Hepatocyte (in vitro differentiated cells): ENCODE data around the gene HMGXB3. TPM values are rescaled to one million over a fixed set of nuclear protein-coding genes. Genes with fewer than 3 reads are reported as not detected.
"Not testable (repeated sequence)": the region's sequence is repeated elsewhere in the genome, so short reads cannot be mapped to it uniquely, and the experiment has no call there.

Experiments used
- DNase-seq: peaks from one replicate; pipeline ENCODE4 v3.0.0-alpha.2; 2016; ENCODE audit warnings: low spot score
- H2AFZ ChIP-seq: fragments of 200-600 bp; sonication (generic); 2 replicates; pipeline ENCODE4 v1.6.0; 2016; ENCODE audit warnings: antibody characterized with exemption, mild to moderate bottlenecking
- H3K27ac ChIP-seq: fragments of 200-600 bp; sonication (generic); 2 replicates; pipeline ENCODE4 v1.5.1; 2016; ENCODE audit warnings: mild to moderate bottlenecking
- H3K27me3 ChIP-seq: fragments of 200-600 bp; sonication (generic); 2 replicates; pipeline ENCODE4 v1.6.1; 2016
- H3K36me3 ChIP-seq: fragments of 200-600 bp; sonication (generic); replicated peaks from 2 replicates; pipeline ENCODE4 v1.5.1; 2016; ENCODE audit warnings: low read depth; ENCODE audit not compliant: insufficient read depth
- H3K4me1 ChIP-seq: fragments of 200-600 bp; sonication (generic); 2 replicates; pipeline ENCODE4 v1.5.1; 2016; ENCODE audit warnings: mild to moderate bottlenecking, moderate library complexity; ENCODE audit not compliant: insufficient read depth
- H3K4me2 ChIP-seq: fragments of 200-600 bp; sonication (generic); 2 replicates; pipeline ENCODE4 v1.6.0; 2016
- H3K4me3 ChIP-seq: fragments of 200-600 bp; sonication (generic); 2 replicates; pipeline ENCODE4 v1.5.1; 2016; ENCODE audit warnings: mild to moderate bottlenecking
- H3K79me2 ChIP-seq: fragments of 200-600 bp; sonication (generic); 2 replicates; pipeline ENCODE4 v1.6.0; 2017; ENCODE audit warnings: mild to moderate bottlenecking
- H3K9me2 ChIP-seq: fragments of 200-600 bp; sonication (generic); replicated peaks from 2 replicates; pipeline ENCODE4 v1.6.0; 2017; ENCODE audit warnings: mild to moderate bottlenecking; ENCODE audit not compliant: insufficient read depth
- H3K9me3 ChIP-seq: fragments of 200-600 bp; sonication (generic); 2 replicates; pipeline ENCODE4 v1.5.1; 2016; ENCODE audit warnings: low read depth, mild to moderate bottlenecking
- H4K20me1 ChIP-seq: fragments of 200-600 bp; sonication (generic); 2 replicates; pipeline ENCODE4 v1.6.0; 2016; ENCODE audit warnings: mild to moderate bottlenecking; ENCODE audit not compliant: insufficient read depth, poor library complexity, severe bottlenecking
- CTCF ChIP-seq: fragments of 200-600 bp; sonication (generic); IDR thresholded peaks from 2 replicates; pipeline ENCODE4 v1.5.1; 2016; ENCODE audit warnings: antibody characterized with exemption, mild to moderate bottlenecking; ENCODE audit not compliant: poor library complexity
- EZH2 ChIP-seq: fragments of 200-600 bp; sonication (generic); IDR thresholded peaks from 2 replicates; pipeline ENCODE4 v1.6.1; 2016; ENCODE audit warnings: antibody characterized with exemption, mild to moderate bottlenecking, borderline replicate concordance
- EZH2phosphoT487 ChIP-seq: fragments of 200-600 bp; sonication (generic); IDR thresholded peaks from one replicate; pipeline ENCODE4 v1.6.1; 2018; ENCODE audit warnings: antibody characterized with exemption, mild to moderate bottlenecking, low read depth, moderate library complexity; ENCODE audit not compliant: unreplicated experiment, severe bottlenecking
- WGBS: methylation state at CpG from one replicate; pipeline ENCODE4 v1.1.6; 2016; ENCODE audit warnings: low lambda C conversion rate; ENCODE audit errors: missing lambda C conversion rate; 5-methylcytosine and 5-hydroxymethylcytosine counted together
- polyA plus RNA-seq: library from polyadenylated mRNA; unstranded; fragments of >200 nt; fragmentation: Nextera tagmentation; extraction: Ambion mirVana; gene quantifications from 2 replicates; pipeline ENCODE4 v1.2.1, GENCODE V29; 2016
- total RNA-seq: library from RNA; depleted of rRNA; stranded (reverse); fragments of >200 nt; gene quantifications from 2 replicates; pipeline ENCODE4 v1.2.3, GENCODE V29; 2014

The HMGXB3 gene
- total and polyA plus RNA-seq, 2 experiments from 2014 or later, result 24.6 to 47.5 TPM

DNA sequence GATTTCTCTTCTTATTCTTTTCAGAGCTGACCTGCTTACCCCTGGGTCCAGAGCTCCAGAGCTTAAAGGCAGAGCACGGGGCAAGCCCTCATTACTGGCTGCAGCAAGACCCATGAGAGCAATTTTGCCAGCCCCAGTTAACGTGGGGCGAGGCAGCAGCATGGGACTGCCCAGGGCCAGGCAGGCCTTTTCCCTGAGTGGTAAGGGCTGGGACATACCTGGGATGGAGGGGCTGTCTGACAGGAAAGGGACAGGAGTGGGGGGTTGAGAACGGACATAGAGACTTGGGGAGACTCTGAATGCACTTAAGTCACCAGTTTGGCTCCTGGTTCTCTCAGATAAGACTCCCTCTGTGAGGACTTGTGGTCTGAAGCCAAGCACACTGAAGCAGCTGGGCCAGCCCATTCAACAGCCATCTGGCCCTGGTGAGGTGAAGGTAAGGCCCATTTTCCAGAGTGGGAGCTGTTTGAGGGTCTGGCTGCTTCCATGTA, 26.2 kb downstream of the HMGXB3 start:
- TF ChIP-seq EZH2phosphoT487 (no peak), CTCF (no peak), EZH2 (no peak)
- H3K27ac ChIP-seq, result peak overlapping the region; percentile 75
- no peak for DNase-seq
- H3K4me2 ChIP-seq, result peak overlapping the region; percentile 13
- H4K20me1 ChIP-seq, result no peaks in the 10 kb centered on the region
- H3K27me3 ChIP-seq, result no peaks in the 10 kb centered on the region
- H3K9me3 ChIP-seq, result no peaks in the 10 kb centered on the region
- H3K4me1 ChIP-seq, result peaks cover 5% of the 10 kb centered on the region
- no peaks in the 10 kb centered on the region for H3K36me3 ChIP-seq
- H3K4me3 ChIP-seq, result no peak overlapping the region
- WGBS, result 89% methylated on average over 4 of the region's 4 CpGs
- H3K9me2 ChIP-seq, result no peaks in the 10 kb centered on the region
- no peak overlapping the region for H2AFZ ChIP-seq
- peaks cover 6% of the 10 kb centered on the region for H3K79me2 ChIP-seq

- H4K20me1 ChIP-seq, H2AFZ ChIP-seq, H3K9me2 ChIP-seq, H3K4me2 ChIP-seq, H3K36me3 ChIP-seq, H3K9me3 ChIP-seq, H3K27me3 ChIP-seq, DNase-seq, H3K27ac ChIP-seq, H3K4me1 ChIP-seq, H3K79me2 ChIP-seq, H3K4me3 ChIP-seq: not testable (repeated sequence)
- 94% methylated on average over 1 of the region's 1 CpG for WGBS
Observed at GRCh38 chr5:150028047-150028446, 27.5 kb downstream of the HMGXB3 start.

DNA sequence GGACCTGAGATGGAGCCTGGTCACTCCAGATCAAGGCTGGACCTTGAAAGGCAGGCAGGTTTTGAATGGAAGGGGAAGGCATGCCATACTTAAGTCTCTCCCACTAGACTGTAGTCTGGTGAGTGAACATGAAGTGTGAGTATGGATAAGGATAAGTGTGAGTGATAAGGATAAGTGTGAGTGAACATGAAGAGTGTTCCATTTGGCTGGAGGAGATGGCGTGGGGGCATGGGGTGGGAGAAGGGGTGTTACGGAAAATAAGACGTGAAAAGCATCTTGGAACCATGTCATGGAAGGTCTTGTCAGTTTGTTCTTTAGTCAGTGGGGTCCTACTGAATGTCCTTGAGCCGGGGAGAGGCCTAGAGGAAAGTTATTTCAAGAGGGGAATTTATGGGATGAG, 32.8 kb downstream of the HMGXB3 start:
- TF ChIP-seq EZH2 (no peak), EZH2phosphoT487 (no peak), CTCF (no peak)
- Histone ChIP-seq H3K9me2 (no peaks in the 10 kb centered on the region), H3K4me2 (no peak overlapping the region), H3K27me3 (no peaks in the 10 kb centered on the region), H2AFZ (no peak overlapping the region), H3K4me1 (peaks cover 4% of the 10 kb centered on the region), H3K9me3 (no peaks in the 10 kb centered on the region), H3K36me3 (peaks cover 6% of the 10 kb centered on the region), H4K20me1 (no peaks in the 10 kb centered on the region), H3K79me2 (peaks cover 6% of the 10 kb centered on the region), H3K4me3 (no peak overlapping the region), H3K27ac (no peak overlapping the region)
- no peak for DNase-seq
- WGBS, result 98% methylated on average over 4 of the region's 4 CpGs

DNA sequence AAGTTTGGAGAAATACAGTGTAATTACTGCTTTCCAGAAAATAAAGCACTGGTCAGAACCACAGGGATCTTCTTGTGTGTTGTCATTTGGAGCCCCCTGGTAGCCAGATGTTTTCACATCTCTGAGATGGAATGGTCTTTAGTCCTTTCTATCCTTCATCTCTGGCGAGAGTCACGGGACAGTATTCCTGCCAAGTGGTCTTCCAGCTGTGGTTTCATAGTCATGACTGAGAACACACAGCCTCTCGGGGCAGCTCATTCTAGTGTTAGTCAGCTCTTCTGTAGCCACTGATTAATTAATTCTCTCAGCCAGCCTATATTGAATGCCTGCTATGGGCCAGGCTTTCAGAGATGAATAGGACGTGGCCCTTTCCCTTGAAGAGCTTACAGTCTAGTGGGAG, 34.1 kb downstream of the HMGXB3 start:
- H3K4me2 ChIP-seq, result no peak overlapping the region
- peaks cover 4% of the 10 kb centered on the region for H3K4me1 ChIP-seq
- no peaks in the 10 kb centered on the region for H3K9me3 ChIP-seq
- peaks cover 6% of the 10 kb centered on the region for H3K36me3 ChIP-seq
- WGBS, result 90% methylated on average over 4 of the region's 4 CpGs
- H2AFZ ChIP-seq, result no peak overlapping the region
- TF ChIP-seq EZH2 (no peak), EZH2phosphoT487 (no peak), CTCF (no peak)
- H3K79me2 ChIP-seq, result no peaks in the 10 kb centered on the region
- no peaks in the 10 kb centered on the region for H3K9me2 ChIP-seq
- no peaks in the 10 kb centered on the region for H3K27me3 ChIP-seq
- no peak for DNase-seq
- no peak overlapping the region for H3K4me3 ChIP-seq
- no peak overlapping the region for H3K27ac ChIP-seq
- no peaks in the 10 kb centered on the region for H4K20me1 ChIP-seq
